ENCODE results near the gene SMIM28.

GRCh38 chr6:138396709-138397108 lies 19.0 kb downstream of the SMIM28 start:
- TF ChIP-seq CTCF (IDR thresholded peaks at IDR 0.05; ENCODE audit: poor library complexity, severe bottlenecking) (no peak), EP300 (conservative IDR thresholded peaks at IDR 0.05; ENCODE audit: poor library complexity, severe bottlenecking) (no peak)
